Right cardiac atrium (tissue), 5 donors: ENCODE measurements around the gene CDK1. TPM values are rescaled to one million over a fixed set of nuclear protein-coding genes. Genes with fewer than 3 reads are reported as not detected.
"Not testable (repeated sequence)": the region's sequence is repeated elsewhere in the genome, so short reads cannot be mapped to it uniquely, and the experiment has no call there.

Experiments
- ATAC-seq, 2 donors: fragments of 200-7000 bp; cut with Tn5 transposase; one replicate each; pipeline versions ENCODE4 v1.8.0 to v1.9.1; 2020; ENCODE audit warnings: moderate library complexity in 2 of 2, mild to moderate bottlenecking in 1 of 2
- DNase-seq, 3 donors: peaks; one replicate each; pipeline ENCODE4 v3.0.0-alpha.2; 2020
- H3K27ac ChIP-seq: one replicate; pipeline ENCODE4 v1.5.1; 2013; ENCODE audit warnings: mild to moderate bottlenecking, low read length, control low read depth, moderate library complexity
- H3K27me3 ChIP-seq: one replicate; pipeline ENCODE4 v1.6.1; 2013; ENCODE audit not compliant: control insufficient read depth, insufficient read depth
- H3K4me1 ChIP-seq: one replicate; pipeline ENCODE4 v1.6.1; 2013; ENCODE audit warnings: low read length; ENCODE audit not compliant: control insufficient read depth, insufficient read depth
- H3K4me3 ChIP-seq: one replicate; pipeline ENCODE4 v1.5.1; 2013; ENCODE audit warnings: low read length, control low read depth
- H3K9me3 ChIP-seq: one replicate; pipeline ENCODE4 v1.6.1; 2013; ENCODE audit warnings: low read length; ENCODE audit not compliant: control insufficient read depth
- WGBS: extraction: QIAGEN DNeasy Blood & Tissue Kit; methylation state at CpG from one replicate; pipeline ENCODE4 v1.1.7; 2013; 5-methylcytosine and 5-hydroxymethylcytosine counted together
- intact Hi-C, 4 donors: fragments of 100-400 bp; cut with DNase I; formaldehyde crosslinking; loops; one replicate each; pipeline versions ENCODE4 v1.11.0 to v1.14.0; 2022 to 2023
- polyA plus RNA-seq: library from polyadenylated mRNA; stranded (reverse); fragments of 200-250 nt; gene quantifications from one replicate; pipeline ENCODE4 v1.2.3, GENCODE V29; 2013
- total RNA-seq, 4 donors: library from RNA; stranded (reverse); fragmentation: NEBNext Ultra II Directional; extraction: Animal tissue kit (Norgen Biotek cat#: 25700); gene quantifications; one replicate each; pipeline ENCODE4 v1.2.1, GENCODE V29; 2021
- donor health status: healthy with polysubstance abuse.
- donor health status: DM: no; HTN: yes; CAD: no.
- donor health status: DM: no; HTN: no; CAD: no.
- donor health status: DM: no; HTN: yes; CAD: no; lungs with severe emphysema.
- donor health status: DM: yes; HTN: yes; CAD: no.

Gene CDK1
- total and polyA plus RNA-seq, 5 donors, result 0.58 to 4.6 (median 1.6) TPM

DNA sequence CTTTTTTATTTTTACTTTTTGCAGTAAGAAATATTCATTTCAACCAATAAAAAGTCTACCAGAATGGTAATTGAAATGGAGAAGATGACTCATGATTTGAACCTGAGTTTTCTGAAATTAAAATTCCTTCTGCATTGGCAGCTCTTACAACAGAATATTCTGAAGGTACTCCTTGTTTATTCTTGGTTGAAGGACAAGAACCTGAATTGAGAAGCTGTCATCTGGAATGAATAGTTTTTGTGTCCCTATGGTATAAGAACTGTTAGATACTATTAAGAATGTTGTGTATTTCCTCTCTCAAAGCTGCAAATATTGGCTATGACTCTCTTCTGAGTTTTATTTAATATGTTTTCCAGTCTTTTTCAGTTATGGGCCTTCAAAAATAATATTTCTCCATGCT is 56.1 kb downstream of the CDK1 start:
- DNase-seq (no peak), ATAC-seq (no peak)
- Histone ChIP-seq H3K27me3 (no peaks in the 10 kb centered on the region), H3K4me1 (peaks cover 2% of the 10 kb centered on the region), H3K9me3 (no peaks in the 10 kb centered on the region), H3K27ac (no peak overlapping the region), H3K4me3 (no peak overlapping the region)
- intact Hi-C loops, result no loop called here

DNA sequence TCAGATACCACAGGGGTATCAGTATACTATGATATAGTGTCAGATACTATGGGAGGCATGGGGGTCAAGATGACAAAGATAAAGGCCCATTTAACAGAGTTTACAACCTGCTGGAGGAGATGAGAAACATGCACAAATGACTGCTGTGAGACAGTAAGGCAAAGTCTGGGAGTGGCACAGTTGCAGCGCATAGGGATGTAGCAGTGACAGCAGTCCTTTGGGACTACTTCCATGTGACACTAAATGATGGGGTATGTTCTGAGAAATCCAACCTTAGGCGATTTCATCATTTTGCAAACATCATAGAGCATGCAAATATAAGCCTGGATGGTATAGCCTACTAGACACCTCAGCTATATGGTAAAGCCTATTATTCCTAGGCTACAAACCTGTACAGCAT is 56.8 kb downstream of the CDK1 start:
- H3K9me3 ChIP-seq, result no peaks in the 10 kb centered on the region
- DNase-seq (no peak), ATAC-seq (no peak)
- no peaks in the 10 kb centered on the region for H3K27me3 ChIP-seq
- H3K27ac ChIP-seq, result no peak overlapping the region
- intact Hi-C loops, result no loop called here
- no peak overlapping the region for H3K4me3 ChIP-seq
- 82% methylated on average over 2 of the region's 2 CpGs for WGBS
- peaks cover 2% of the 10 kb centered on the region for H3K4me1 ChIP-seq

DNA sequence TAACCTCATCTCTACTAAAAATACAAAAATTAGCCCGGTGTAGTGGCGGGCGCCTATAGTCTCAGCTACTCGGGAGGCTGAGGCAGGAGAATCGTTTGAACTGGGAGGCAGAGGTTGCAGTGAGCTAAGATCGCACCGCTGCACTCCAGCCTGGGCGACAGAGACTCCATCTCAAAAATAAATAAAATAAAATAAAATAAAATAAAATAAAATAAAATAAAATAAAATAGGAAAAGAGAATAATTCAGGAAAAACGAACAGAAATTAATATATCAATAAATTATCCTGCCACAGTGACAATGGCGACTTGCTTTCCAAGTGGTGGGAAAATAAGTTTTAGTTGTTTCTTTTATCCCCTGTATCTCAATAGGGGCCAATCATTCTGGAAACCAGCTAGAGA is 62.9 kb downstream of the CDK1 start:
- ATAC-seq, H3K27me3 ChIP-seq, H3K9me3 ChIP-seq, H3K4me3 ChIP-seq, H3K27ac ChIP-seq, H3K4me1 ChIP-seq, DNase-seq, intact Hi-C loops: not testable (repeated sequence)
- WGBS, result 97% methylated on average over 10 of the region's 10 CpGs

DNA sequence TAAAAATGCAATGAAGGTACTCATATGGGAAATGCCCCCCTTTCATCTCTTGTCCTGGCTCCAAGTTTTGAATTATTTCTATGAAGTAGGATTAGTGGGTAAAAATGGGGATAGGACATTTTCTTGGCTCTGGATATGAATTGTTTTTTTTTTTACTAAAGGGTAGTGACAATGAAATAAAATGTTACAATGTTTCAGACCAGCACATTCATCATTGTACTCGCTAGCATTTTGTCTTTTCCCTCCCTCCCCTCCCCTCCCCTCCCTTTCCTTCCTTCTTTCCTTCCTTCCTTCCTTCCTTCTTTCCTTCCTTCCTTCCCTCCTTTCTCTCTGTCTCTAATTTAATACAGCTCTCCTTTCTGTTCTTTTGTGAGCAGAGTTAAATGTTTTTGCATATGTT is 64.4 kb downstream of the CDK1 start:
- DNase-seq (no peak), ATAC-seq (no peak)
- WGBS, result 93% methylated on average over 1 of the region's 1 CpG
- no peak overlapping the region for H3K4me3 ChIP-seq
- H3K27ac ChIP-seq, result no peak overlapping the region
- no peaks in the 10 kb centered on the region for H3K9me3 ChIP-seq
- no peaks in the 10 kb centered on the region for H3K27me3 ChIP-seq
- intact Hi-C loops, result no loop called here
- peaks cover 2% of the 10 kb centered on the region for H3K4me1 ChIP-seq

Other genes with a start within 250 kb of the CDK1 start
- 10 to 100 TPM in 2 of 4 donors, 1 to 10 TPM in 2; 9.3 to 13.8 (median 11.0) TPM for gene RHOBTB1, start 165.7 kb downstream of the CDK1 start, total RNA-seq
- 5.8 TPM for gene RHOBTB1, start 165.7 kb downstream of the CDK1 start, polyA plus RNA-seq